Measurements from ENCODE around the gene FDX1. TPM values are rescaled to one million over a fixed set of nuclear protein-coding genes. Genes with fewer than 3 reads are reported as not detected.
A peak's percentile ranks its signal among the peaks of the same experiment; 100 is the strongest.

Gene FDX1
- polyA plus RNA-seq, 1 donor from 2014 or later = 14.3 TPM

DNA sequence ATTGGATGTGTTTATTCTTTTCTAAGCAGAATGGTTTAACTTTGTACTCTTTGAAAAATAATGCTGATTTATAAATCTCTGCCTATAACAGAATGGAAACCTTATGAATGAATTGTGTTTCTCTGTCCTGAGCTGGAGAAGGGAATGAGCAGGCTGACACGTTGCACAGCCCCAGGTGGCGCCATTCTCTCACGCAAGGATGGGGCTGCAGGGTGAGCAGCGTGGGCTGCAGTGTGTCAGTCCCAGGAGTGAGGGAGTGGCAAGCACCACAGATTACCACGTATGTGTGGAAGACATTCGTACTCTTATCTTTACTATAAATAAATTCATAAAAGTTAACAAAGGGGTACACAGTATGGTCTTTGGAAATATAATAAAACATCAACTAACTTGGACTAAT lies 33.4 kb downstream of the FDX1 start:
- no peak overlapping the region for H3K9ac ChIP-seq (ENCODE audit: low read length)
- no peaks in the 10 kb centered on the region for H3K9me3 ChIP-seq (ENCODE audit: low read length)
- H3F3A ChIP-seq (ENCODE audit: insufficient read depth, low read length, poor library complexity, severe bottlenecking) = no peaks in the 10 kb centered on the region
- H4K20me1 ChIP-seq (ENCODE audit: insufficient read depth) = no peaks in the 10 kb centered on the region
- no peaks in the 10 kb centered on the region for H3K27me3 ChIP-seq (ENCODE audit: insufficient read depth, low read depth, low read length)
- H3K4me2 ChIP-seq (ENCODE audit: low read length) = no peak overlapping the region
- no peaks in the 10 kb centered on the region for H3K79me2 ChIP-seq (replicated peaks; ENCODE audit: insufficient read depth, low read length)
- peak; percentile 81 for TF ChIP-seq SMC3 (conservative IDR thresholded peaks at IDR 0.05; ENCODE audit: poor library complexity)
- TF ChIP-seq EZH2 (IDR thresholded peaks at IDR 0.05; ENCODE audit: borderline replicate concordance, insufficient read depth, low read length, poor library complexity, severe bottlenecking) = no peak
- TF ChIP-seq EP300 (conservative IDR thresholded peaks at IDR 0.05; ENCODE audit: poor library complexity, severe bottlenecking) = no peak
- no peak for TF ChIP-seq TAF1 (IDR thresholded peaks at IDR 0.05; ENCODE audit: low read depth)
- TF ChIP-seq, protein P1, sequence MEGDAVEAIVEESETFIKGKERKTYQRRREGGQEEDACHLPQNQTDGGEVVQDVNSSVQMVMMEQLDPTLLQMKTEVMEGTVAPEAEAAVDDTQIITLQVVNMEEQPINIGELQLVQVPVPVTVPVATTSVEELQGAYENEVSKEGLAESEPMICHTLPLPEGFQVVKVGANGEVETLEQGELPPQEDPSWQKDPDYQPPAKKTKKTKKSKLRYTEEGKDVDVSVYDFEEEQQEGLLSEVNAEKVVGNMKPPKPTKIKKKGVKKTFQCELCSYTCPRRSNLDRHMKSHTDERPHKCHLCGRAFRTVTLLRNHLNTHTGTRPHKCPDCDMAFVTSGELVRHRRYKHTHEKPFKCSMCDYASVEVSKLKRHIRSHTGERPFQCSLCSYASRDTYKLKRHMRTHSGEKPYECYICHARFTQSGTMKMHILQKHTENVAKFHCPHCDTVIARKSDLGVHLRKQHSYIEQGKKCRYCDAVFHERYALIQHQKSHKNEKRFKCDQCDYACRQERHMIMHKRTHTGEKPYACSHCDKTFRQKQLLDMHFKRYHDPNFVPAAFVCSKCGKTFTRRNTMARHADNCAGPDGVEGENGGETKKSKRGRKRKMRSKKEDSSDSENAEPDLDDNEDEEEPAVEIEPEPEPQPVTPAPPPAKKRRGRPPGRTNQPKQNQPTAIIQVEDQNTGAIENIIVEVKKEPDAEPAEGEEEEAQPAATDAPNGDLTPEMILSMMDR (IDR thresholded peaks at IDR 0.05; ENCODE audit: poor library complexity, severe bottlenecking) = peak; percentile 69
- TF ChIP-seq RAD21 (conservative IDR thresholded peaks at IDR 0.05) = peak; percentile 74
- H3K36me3 ChIP-seq (ENCODE audit: insufficient read depth, low read length) = no peaks in the 10 kb centered on the region
- H3K4me3 ChIP-seq (ENCODE audit: low read length) = no peak overlapping the region
- H2AFZ ChIP-seq (ENCODE audit: low read depth, low read length) = no peak overlapping the region
- no peaks in the 10 kb centered on the region for H3K9me2 ChIP-seq (ENCODE audit: insufficient read depth, low read length)
- H3K27ac ChIP-seq (ENCODE audit: low read length) = no peak overlapping the region

DNA sequence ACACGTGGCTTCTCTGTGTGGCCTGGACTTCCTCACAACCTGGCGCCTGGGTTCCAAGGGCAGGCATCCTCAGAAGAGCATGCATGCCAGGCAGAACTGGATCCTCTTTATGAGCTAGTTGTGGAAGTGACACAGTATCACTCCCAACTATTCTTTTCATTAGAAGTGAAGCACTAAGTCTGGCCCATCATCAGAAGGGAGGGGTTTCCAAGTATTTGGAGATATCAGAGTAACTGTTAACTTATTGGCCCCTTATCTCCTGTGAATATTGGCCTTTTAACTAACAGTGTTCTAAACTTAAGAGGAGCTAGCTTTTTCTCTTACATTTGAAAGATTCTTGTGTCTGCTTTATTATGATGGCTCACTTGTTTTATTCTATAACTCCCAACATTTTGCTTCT lies 35.5 kb downstream of the FDX1 start:
- Histone ChIP-seq H4K20me1 (ENCODE audit: insufficient read depth) (no peaks in the 10 kb centered on the region), H3K9me2 (ENCODE audit: insufficient read depth, low read length) (no peaks in the 10 kb centered on the region), H3K27ac (ENCODE audit: low read length) (no peak overlapping the region), H2AFZ (ENCODE audit: low read depth, low read length) (no peak overlapping the region), H3K9ac (ENCODE audit: low read length) (no peak overlapping the region), H3K9me3 (ENCODE audit: low read length) (no peaks in the 10 kb centered on the region), H3F3A (ENCODE audit: insufficient read depth, low read length, poor library complexity, severe bottlenecking) (no peaks in the 10 kb centered on the region), H3K4me2 (ENCODE audit: low read length) (no peak overlapping the region), H3K79me2 (replicated peaks; ENCODE audit: insufficient read depth, low read length) (no peaks in the 10 kb centered on the region), H3K36me3 (ENCODE audit: insufficient read depth, low read length) (no peaks in the 10 kb centered on the region), H3K4me3 (ENCODE audit: low read length) (no peak overlapping the region), H3K27me3 (ENCODE audit: insufficient read depth, low read depth, low read length) (no peaks in the 10 kb centered on the region)
- TF ChIP-seq, protein P2, sequence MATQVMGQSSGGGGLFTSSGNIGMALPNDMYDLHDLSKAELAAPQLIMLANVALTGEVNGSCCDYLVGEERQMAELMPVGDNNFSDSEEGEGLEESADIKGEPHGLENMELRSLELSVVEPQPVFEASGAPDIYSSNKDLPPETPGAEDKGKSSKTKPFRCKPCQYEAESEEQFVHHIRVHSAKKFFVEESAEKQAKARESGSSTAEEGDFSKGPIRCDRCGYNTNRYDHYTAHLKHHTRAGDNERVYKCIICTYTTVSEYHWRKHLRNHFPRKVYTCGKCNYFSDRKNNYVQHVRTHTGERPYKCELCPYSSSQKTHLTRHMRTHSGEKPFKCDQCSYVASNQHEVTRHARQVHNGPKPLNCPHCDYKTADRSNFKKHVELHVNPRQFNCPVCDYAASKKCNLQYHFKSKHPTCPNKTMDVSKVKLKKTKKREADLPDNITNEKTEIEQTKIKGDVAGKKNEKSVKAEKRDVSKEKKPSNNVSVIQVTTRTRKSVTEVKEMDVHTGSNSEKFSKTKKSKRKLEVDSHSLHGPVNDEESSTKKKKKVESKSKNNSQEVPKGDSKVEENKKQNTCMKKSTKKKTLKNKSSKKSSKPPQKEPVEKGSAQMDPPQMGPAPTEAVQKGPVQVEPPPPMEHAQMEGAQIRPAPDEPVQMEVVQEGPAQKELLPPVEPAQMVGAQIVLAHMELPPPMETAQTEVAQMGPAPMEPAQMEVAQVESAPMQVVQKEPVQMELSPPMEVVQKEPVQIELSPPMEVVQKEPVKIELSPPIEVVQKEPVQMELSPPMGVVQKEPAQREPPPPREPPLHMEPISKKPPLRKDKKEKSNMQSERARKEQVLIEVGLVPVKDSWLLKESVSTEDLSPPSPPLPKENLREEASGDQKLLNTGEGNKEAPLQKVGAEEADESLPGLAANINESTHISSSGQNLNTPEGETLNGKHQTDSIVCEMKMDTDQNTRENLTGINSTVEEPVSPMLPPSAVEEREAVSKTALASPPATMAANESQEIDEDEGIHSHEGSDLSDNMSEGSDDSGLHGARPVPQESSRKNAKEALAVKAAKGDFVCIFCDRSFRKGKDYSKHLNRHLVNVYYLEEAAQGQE (IDR thresholded peaks at IDR 0.05; ENCODE audit: borderline replicate concordance) = no peak

DNA sequence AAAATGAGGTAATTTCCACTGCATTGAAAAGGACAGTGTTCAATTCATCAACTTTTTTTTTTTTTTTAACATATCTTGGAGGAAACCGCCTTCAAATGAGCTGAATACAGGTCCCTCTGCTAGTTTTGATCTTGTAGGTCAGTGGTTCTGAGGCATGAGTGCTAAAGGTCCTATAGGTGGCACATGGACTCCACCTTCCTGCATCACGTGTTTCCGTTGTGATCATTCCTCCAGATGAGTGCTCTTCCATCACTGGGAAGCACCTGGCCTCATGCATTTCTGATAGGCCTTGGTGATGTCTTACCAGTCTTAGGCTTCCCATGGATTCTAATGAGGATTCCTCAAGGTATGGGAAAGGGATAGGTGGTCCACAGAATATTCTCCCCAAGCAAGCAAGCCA lies 37.8 kb downstream of the FDX1 start:
- Histone ChIP-seq H3K79me2 (replicated peaks; ENCODE audit: insufficient read depth, low read length) (no peaks in the 10 kb centered on the region), H3F3A (ENCODE audit: insufficient read depth, low read length, poor library complexity, severe bottlenecking) (no peaks in the 10 kb centered on the region), H3K9ac (ENCODE audit: low read length) (no peak overlapping the region), H3K4me2 (ENCODE audit: low read length) (no peak overlapping the region), H3K9me3 (ENCODE audit: low read length) (no peaks in the 10 kb centered on the region), H4K20me1 (ENCODE audit: insufficient read depth) (no peaks in the 10 kb centered on the region), H3K36me3 (ENCODE audit: insufficient read depth, low read length) (no peaks in the 10 kb centered on the region), H3K9me2 (ENCODE audit: insufficient read depth, low read length) (no peaks in the 10 kb centered on the region), H3K27ac (ENCODE audit: low read length) (no peak overlapping the region), H3K4me3 (ENCODE audit: low read length) (no peak overlapping the region), H2AFZ (ENCODE audit: low read depth, low read length) (no peak overlapping the region), H3K27me3 (ENCODE audit: insufficient read depth, low read depth, low read length) (no peaks in the 10 kb centered on the region)
- TF ChIP-seq, protein P2 (IDR thresholded peaks at IDR 0.05; ENCODE audit: borderline replicate concordance) = no peak
- no peak for TF ChIP-seq EP300 (conservative IDR thresholded peaks at IDR 0.05; ENCODE audit: poor library complexity, severe bottlenecking)
- TF ChIP-seq RAD21 (conservative IDR thresholded peaks at IDR 0.05) = no peak
- no peak for TF ChIP-seq SMC3 (conservative IDR thresholded peaks at IDR 0.05; ENCODE audit: poor library complexity)
- TF ChIP-seq MXI1 (conservative IDR thresholded peaks at IDR 0.05; ENCODE audit: poor library complexity, severe bottlenecking) = no peak
- TF ChIP-seq POLR2AphosphoS5 (IDR thresholded peaks at IDR 0.05) = no peak
- no peak for TF ChIP-seq TAF1 (IDR thresholded peaks at IDR 0.05; ENCODE audit: low read depth)
- no peak for TF ChIP-seq EZH2 (IDR thresholded peaks at IDR 0.05; ENCODE audit: borderline replicate concordance, insufficient read depth, low read length, poor library complexity, severe bottlenecking)
- TF ChIP-seq, protein P1 (IDR thresholded peaks at IDR 0.05; ENCODE audit: poor library complexity, severe bottlenecking) = no peak

Data from neural cell (in vitro differentiated cells).